H1 (cell line): ENCODE data around the gene HNF1B. TPM values are rescaled to one million over a fixed set of nuclear protein-coding genes. Genes with fewer than 3 reads are reported as not detected.

Source experiments
- CHD2 ChIP-seq: IDR thresholded peaks from 2 replicates; pipeline ENCODE4 v1.6.1; 2012; ENCODE audit warnings: low read length, improper control_type of control experiment
- EGR1 ChIP-seq: IDR thresholded peaks from 2 replicates; pipeline ENCODE4 v1.6.1; 2011; ENCODE audit warnings: low read depth, low read length, borderline replicate concordance
- HDAC2 ChIP-seq, 2 experiments: fragments of 300-600 bp in 1 of 2; sonication (generic) in 1 of 2; IDR thresholded peaks; 2 replicates each; pipeline ENCODE4 v1.6.1; 2011 to 2012; ENCODE audit warnings: low read depth in 2 of 2, low read length in 2 of 2, mild to moderate bottlenecking in 2 of 2, moderate library complexity in 2 of 2, borderline replicate concordance in 1 of 2, inconsistent platforms in 1 of 2
- KDM5A ChIP-seq: fragments of 200-600 bp; IDR thresholded peaks from 2 replicates; pipeline ENCODE4 v1.7.1; 2012; ENCODE audit warnings: mild to moderate bottlenecking, low read length, inconsistent platforms, mixed read lengths
- POLR2A ChIP-seq, 2 experiments: IDR thresholded peaks; 1 replicate in 1 of 2; 2 replicates in 1 of 2; pipeline ENCODE4 v1.6.1; 2011; ENCODE audit warnings: low read depth in 2 of 2, low read length in 2 of 2, mild to moderate bottlenecking in 2 of 2; ENCODE audit errors: control extremely low read depth in 1 of 2
- RAD21 ChIP-seq, 2 experiments: IDR thresholded peaks in 1 of 2; conservative IDR thresholded peaks in 1 of 2; 2 replicates each; pipeline ENCODE4 v1.6.1; 2011; ENCODE audit warnings: low read depth in 2 of 2, low read length in 2 of 2, improper control_type of control experiment in 1 of 2, inconsistent platforms in 1 of 2, mild to moderate bottlenecking in 1 of 2, moderate library complexity in 1 of 2
- SRF ChIP-seq: IDR thresholded peaks from 2 replicates; pipeline ENCODE4 v1.6.1; 2011; ENCODE audit warnings: mild to moderate bottlenecking, low read depth, low read length, moderate library complexity
- polyA plus RNA-seq, 7 experiments: library from polyadenylated mRNA; depleted of rRNA in 3 of 7; stranded (reverse) in 5 of 7; unstranded in 2 of 7; fragments of >200 nt in 5 of 7; fragments of 200-250 nt in 2 of 7; gene quantifications; 1 replicate in 5 of 7; 2 replicates in 1 of 7; 4 replicates in 1 of 7; pipeline versions ENCODE4 v1.2.1 to v1.2.3, GENCODE V29; 2011 to 2013; ENCODE audit warnings: missing spikeins in 2 of 7, mixed read lengths in 2 of 7
- total RNA-seq: library from RNA; stranded (reverse); fragmentation: NEBNext Ultra II Directional; extraction: Animal tissue kit (Norgen Biotek cat#: 25700); gene quantifications from 2 replicates; pipeline ENCODE4 v1.2.1, GENCODE V29; 2021
- TF ChIP-seq, protein P1 (sequence below): fragments of 300-600 bp; sonication (generic); IDR thresholded peaks from 2 replicates; pipeline ENCODE4 v1.7.1; 2012; ENCODE audit warnings: low read length, moderate library complexity, mild to moderate bottlenecking, inconsistent platforms; ENCODE audit not compliant: insufficient replicate concordance

HNF1B gene
- total and polyA plus RNA-seq, 2 of the 8 experiments (the other 6 are each of a cell fraction or from before 2014, with no cell fraction given) = 0.13 to 0.30 TPM

DNA sequence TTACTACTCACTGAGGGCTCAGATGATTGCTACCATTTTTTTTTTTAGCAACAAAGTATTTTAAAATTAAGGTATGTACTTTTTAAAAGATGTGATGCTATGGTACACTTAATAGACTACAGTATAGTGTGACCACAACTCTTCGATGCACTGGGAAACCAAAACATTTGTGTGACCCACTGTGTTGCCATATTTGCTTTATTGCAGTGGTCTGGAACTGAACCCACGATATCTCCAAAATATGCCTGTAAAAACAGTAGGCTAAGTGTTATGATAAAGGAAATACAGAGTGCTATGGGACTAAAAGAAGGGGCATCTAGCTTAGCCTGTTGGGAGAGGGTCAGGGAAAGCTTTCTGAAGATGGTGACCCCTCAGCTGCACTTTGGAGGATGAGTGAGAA, 41.6 kb upstream of the HNF1B start (continued):
- TF ChIP-seq, protein P1, sequence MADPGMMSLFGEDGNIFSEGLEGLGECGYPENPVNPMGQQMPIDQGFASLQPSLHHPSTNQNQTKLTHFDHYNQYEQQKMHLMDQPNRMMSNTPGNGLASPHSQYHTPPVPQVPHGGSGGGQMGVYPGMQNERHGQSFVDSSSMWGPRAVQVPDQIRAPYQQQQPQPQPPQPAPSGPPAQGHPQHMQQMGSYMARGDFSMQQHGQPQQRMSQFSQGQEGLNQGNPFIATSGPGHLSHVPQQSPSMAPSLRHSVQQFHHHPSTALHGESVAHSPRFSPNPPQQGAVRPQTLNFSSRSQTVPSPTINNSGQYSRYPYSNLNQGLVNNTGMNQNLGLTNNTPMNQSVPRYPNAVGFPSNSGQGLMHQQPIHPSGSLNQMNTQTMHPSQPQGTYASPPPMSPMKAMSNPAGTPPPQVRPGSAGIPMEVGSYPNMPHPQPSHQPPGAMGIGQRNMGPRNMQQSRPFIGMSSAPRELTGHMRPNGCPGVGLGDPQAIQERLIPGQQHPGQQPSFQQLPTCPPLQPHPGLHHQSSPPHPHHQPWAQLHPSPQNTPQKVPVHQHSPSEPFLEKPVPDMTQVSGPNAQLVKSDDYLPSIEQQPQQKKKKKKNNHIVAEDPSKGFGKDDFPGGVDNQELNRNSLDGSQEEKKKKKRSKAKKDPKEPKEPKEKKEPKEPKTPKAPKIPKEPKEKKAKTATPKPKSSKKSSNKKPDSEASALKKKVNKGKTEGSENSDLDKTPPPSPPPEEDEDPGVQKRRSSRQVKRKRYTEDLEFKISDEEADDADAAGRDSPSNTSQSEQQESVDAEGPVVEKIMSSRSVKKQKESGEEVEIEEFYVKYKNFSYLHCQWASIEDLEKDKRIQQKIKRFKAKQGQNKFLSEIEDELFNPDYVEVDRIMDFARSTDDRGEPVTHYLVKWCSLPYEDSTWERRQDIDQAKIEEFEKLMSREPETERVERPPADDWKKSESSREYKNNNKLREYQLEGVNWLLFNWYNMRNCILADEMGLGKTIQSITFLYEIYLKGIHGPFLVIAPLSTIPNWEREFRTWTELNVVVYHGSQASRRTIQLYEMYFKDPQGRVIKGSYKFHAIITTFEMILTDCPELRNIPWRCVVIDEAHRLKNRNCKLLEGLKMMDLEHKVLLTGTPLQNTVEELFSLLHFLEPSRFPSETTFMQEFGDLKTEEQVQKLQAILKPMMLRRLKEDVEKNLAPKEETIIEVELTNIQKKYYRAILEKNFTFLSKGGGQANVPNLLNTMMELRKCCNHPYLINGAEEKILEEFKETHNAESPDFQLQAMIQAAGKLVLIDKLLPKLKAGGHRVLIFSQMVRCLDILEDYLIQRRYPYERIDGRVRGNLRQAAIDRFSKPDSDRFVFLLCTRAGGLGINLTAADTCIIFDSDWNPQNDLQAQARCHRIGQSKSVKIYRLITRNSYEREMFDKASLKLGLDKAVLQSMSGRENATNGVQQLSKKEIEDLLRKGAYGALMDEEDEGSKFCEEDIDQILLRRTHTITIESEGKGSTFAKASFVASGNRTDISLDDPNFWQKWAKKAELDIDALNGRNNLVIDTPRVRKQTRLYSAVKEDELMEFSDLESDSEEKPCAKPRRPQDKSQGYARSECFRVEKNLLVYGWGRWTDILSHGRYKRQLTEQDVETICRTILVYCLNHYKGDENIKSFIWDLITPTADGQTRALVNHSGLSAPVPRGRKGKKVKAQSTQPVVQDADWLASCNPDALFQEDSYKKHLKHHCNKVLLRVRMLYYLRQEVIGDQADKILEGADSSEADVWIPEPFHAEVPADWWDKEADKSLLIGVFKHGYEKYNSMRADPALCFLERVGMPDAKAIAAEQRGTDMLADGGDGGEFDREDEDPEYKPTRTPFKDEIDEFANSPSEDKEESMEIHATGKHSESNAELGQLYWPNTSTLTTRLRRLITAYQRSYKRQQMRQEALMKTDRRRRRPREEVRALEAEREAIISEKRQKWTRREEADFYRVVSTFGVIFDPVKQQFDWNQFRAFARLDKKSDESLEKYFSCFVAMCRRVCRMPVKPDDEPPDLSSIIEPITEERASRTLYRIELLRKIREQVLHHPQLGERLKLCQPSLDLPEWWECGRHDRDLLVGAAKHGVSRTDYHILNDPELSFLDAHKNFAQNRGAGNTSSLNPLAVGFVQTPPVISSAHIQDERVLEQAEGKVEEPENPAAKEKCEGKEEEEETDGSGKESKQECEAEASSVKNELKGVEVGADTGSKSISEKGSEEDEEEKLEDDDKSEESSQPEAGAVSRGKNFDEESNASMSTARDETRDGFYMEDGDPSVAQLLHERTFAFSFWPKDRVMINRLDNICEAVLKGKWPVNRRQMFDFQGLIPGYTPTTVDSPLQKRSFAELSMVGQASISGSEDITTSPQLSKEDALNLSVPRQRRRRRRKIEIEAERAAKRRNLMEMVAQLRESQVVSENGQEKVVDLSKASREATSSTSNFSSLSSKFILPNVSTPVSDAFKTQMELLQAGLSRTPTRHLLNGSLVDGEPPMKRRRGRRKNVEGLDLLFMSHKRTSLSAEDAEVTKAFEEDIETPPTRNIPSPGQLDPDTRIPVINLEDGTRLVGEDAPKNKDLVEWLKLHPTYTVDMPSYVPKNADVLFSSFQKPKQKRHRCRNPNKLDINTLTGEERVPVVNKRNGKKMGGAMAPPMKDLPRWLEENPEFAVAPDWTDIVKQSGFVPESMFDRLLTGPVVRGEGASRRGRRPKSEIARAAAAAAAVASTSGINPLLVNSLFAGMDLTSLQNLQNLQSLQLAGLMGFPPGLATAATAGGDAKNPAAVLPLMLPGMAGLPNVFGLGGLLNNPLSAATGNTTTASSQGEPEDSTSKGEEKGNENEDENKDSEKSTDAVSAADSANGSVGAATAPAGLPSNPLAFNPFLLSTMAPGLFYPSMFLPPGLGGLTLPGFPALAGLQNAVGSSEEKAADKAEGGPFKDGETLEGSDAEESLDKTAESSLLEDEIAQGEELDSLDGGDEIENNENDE = no peak
- no peak for TF ChIP-seq POLR2A (IDR thresholded peaks at IDR 0.05; ENCODE audit: control extremely low read depth in 1 of 2, low read depth in 2 of 2, low read length in 2 of 2)
- TF ChIP-seq RAD21 (IDR thresholded peaks at IDR 0.05 in 1 of 2, conservative IDR thresholded peaks at IDR 0.05 in 1 of 2; ENCODE audit: low read depth in 2 of 2, low read length in 2 of 2) = no peak
- no peak for TF ChIP-seq EGR1
- TF ChIP-seq HDAC2 (IDR thresholded peaks at IDR 0.05; ENCODE audit: borderline replicate concordance in 1 of 2, low read depth in 2 of 2, low read length in 2 of 2) = no peak
- no peak for TF ChIP-seq SRF
- TF ChIP-seq KDM5A = no peak
- TF ChIP-seq CHD2 = no peak
